H1 (cell line): ENCODE measurements around the gene SERPINB11. TPM values are rescaled to one million over a fixed set of nuclear protein-coding genes. Genes with fewer than 3 reads are reported as not detected.

ENCODE experiments used
- CTCF ChIA-PET: fragments of 300-600 bp; sonication (Branson Sonifier 250); formaldehyde crosslinking; loops from one replicate; lab custom pipeline; 2021; ENCODE audit not compliant: partially characterized antibody; lab: Charles Lee
- POLR2A ChIA-PET: fragments of 300-600 bp; sonication (Branson Sonifier 250); formaldehyde crosslinking; loops from one replicate; lab custom pipeline; 2021; ENCODE audit warnings: inconsistent platforms; ENCODE audit not compliant: partially characterized antibody; lab: Charles Lee
- DNase-seq, 2 experiments: peaks; one replicate each; pipeline versions ENCODE4 v3.0.0 to v3.0.0-alpha.2; 2010 to 2022; ENCODE audit warnings: low spot score in 2 of 2, low read depth in 1 of 2, mixed read lengths in 1 of 2
- FAIRE-seq: peaks from 2 replicates; lab custom pipeline; 2011; peaks lifted over from hg19 to GRCh38; lab: Jason Lieb, UNC
- H2AFZ ChIP-seq: 2 replicates; pipeline ENCODE4 v1.8.1; 2012; ENCODE audit warnings: low read length, inconsistent platforms
- H2AK5ac ChIP-seq: 2 replicates; pipeline ENCODE4 v1.6.1; 2013; ENCODE audit warnings: low read depth, low read length
- H2BK120ac ChIP-seq: replicated peaks from 2 replicates; pipeline ENCODE3; 2013; ENCODE audit warnings: low read depth, low read length, inconsistent platforms
- H2BK12ac ChIP-seq: 2 replicates; pipeline ENCODE4 v1.6.1; 2013; ENCODE audit warnings: low read depth, low read length
- H2BK15ac ChIP-seq: 2 replicates; pipeline ENCODE4 v1.6.1; 2013; ENCODE audit warnings: low read length
- H2BK20ac ChIP-seq: 2 replicates; pipeline ENCODE4 v1.6.1; 2013; ENCODE audit warnings: low read length
- H2BK5ac ChIP-seq: 2 replicates; pipeline ENCODE4 v1.6.1; 2013; ENCODE audit warnings: low read depth, low read length
- H3K14ac ChIP-seq: 2 replicates; pipeline ENCODE4 v1.6.1; 2013; ENCODE audit warnings: inconsistent platforms; ENCODE audit not compliant: insufficient read length
- H3K18ac ChIP-seq: 2 replicates; pipeline ENCODE4 v1.6.1; 2013; ENCODE audit warnings: low read length; ENCODE audit errors: extremely low read depth
- H3K23ac ChIP-seq: 2 replicates; pipeline ENCODE4 v1.6.1; 2013; ENCODE audit warnings: inconsistent platforms; ENCODE audit not compliant: insufficient read length
- H3K23me2 ChIP-seq: 2 replicates; pipeline ENCODE4 v1.6.1; 2013; ENCODE audit warnings: low read depth, low read length
- H3K27ac ChIP-seq: 2 replicates; pipeline ENCODE4 v1.6.1; 2011; ENCODE audit warnings: low read depth, low read length, inconsistent platforms
- H3K27me3 ChIP-seq, 4 experiments: replicated peaks in 1 of 4; 1 replicate in 1 of 4; 2 replicates in 3 of 4; pipeline versions ENCODE4 v1.6.1 to v1.8.1; 2011 to 2013; ENCODE audit warnings: low read length in 3 of 4, mild to moderate bottlenecking in 3 of 4, inconsistent platforms in 2 of 4, mixed read lengths in 2 of 4, moderate library complexity in 1 of 4; ENCODE audit not compliant: control insufficient read depth in 3 of 4, insufficient read depth in 3 of 4; ENCODE audit errors: extremely low read depth in 1 of 4
- H3K36me3 ChIP-seq, 4 experiments: 2 replicates each; pipeline versions ENCODE4 v1.6.1 to v1.8.1; 2011 to 2013; ENCODE audit warnings: mild to moderate bottlenecking in 4 of 4, low read length in 3 of 4, moderate library complexity in 2 of 4, control low read depth in 1 of 4, inconsistent platforms in 1 of 4; ENCODE audit not compliant: insufficient read depth in 4 of 4, control insufficient read depth in 2 of 4
- H3K4ac ChIP-seq: replicated peaks from 2 replicates; pipeline ENCODE3; 2013; ENCODE audit warnings: low read length, low read depth, mixed read lengths, inconsistent platforms; ENCODE audit not compliant: insufficient read length
- H3K4me1 ChIP-seq, 4 experiments: replicated peaks in 1 of 4; 1 replicate in 1 of 4; 2 replicates in 3 of 4; pipeline versions ENCODE4 v1.6.1 to v1.8.1; 2011 to 2013; ENCODE audit warnings: low read length in 3 of 4, inconsistent platforms in 2 of 4, mixed read lengths in 1 of 4; ENCODE audit not compliant: insufficient read depth in 4 of 4, control insufficient read depth in 3 of 4
- H3K4me2 ChIP-seq, 2 experiments: 2 replicates each; pipeline versions ENCODE4 v1.6.1 to v1.8.1; 2011 to 2013; ENCODE audit warnings: low read depth in 2 of 2, low read length in 2 of 2, control low read depth in 1 of 2, inconsistent platforms in 1 of 2, mild to moderate bottlenecking in 1 of 2; ENCODE audit not compliant: insufficient read depth in 1 of 2
- H3K4me3 ChIP-seq, 4 experiments: fragments of 200-600, 300-600 bp in 1 of 4; sonication (generic), shearing (Covaris generic), sonication (Bioruptor Twin) in 1 of 4; 2 replicates each; pipeline versions ENCODE4 v1.5.1 to v1.8.1; 2011 to 2016; ENCODE audit warnings: low read length in 4 of 4, low read depth in 3 of 4, control low read depth in 2 of 4, inconsistent platforms in 2 of 4, mild to moderate bottlenecking in 2 of 4, mixed read lengths in 1 of 4, moderate library complexity in 1 of 4; ENCODE audit not compliant: insufficient read depth in 2 of 4; ENCODE audit errors: extremely low read depth in 1 of 4
- H3K56ac ChIP-seq: replicated peaks from 2 replicates; pipeline ENCODE3; 2013; ENCODE audit warnings: low read depth, mild to moderate bottlenecking, mixed read lengths, low read length, inconsistent platforms; ENCODE audit not compliant: insufficient read length
- H3K79me1 ChIP-seq: 2 replicates; pipeline ENCODE4 v1.6.1; 2013; ENCODE audit warnings: low read depth, low read length, control low read depth
- H3K79me2 ChIP-seq, 2 experiments: 2 replicates each; pipeline versions ENCODE4 v1.6.1 to v1.8.1; 2012 to 2013; ENCODE audit warnings: low read length in 2 of 2, mild to moderate bottlenecking in 2 of 2, inconsistent platforms in 1 of 2; ENCODE audit not compliant: insufficient read depth in 2 of 2, control insufficient read depth in 1 of 2
- H3K9ac ChIP-seq, 4 experiments: replicated peaks in 1 of 4; 1 replicate in 1 of 4; 2 replicates in 3 of 4; pipeline versions ENCODE4 v1.6.1 to v1.8.1; 2011 to 2013; ENCODE audit warnings: low read depth in 3 of 4, low read length in 3 of 4, control low read depth in 2 of 4, mild to moderate bottlenecking in 2 of 4, moderate library complexity in 2 of 4, inconsistent platforms in 1 of 4; ENCODE audit errors: extremely low read depth in 1 of 4
- H3K9me3 ChIP-seq, 2 experiments: 2 replicates each; pipeline versions ENCODE4 v1.6.1 to v1.8.1; 2012 to 2013; ENCODE audit warnings: mild to moderate bottlenecking in 2 of 2, moderate library complexity in 2 of 2, control low read depth in 1 of 2, inconsistent platforms in 1 of 2, low read depth in 1 of 2, low read length in 1 of 2, mixed read lengths in 1 of 2; ENCODE audit not compliant: insufficient read depth in 2 of 2
- H4K20me1 ChIP-seq, 2 experiments: replicated peaks in 1 of 2; 2 replicates each; pipeline versions ENCODE3 to v1.8.1; 2011 to 2013; ENCODE audit warnings: inconsistent platforms in 2 of 2, low read length in 2 of 2, mild to moderate bottlenecking in 1 of 2; ENCODE audit not compliant: insufficient read depth in 2 of 2, control insufficient read depth in 1 of 2
- H4K5ac ChIP-seq: 2 replicates; pipeline ENCODE4 v1.6.1; 2013; ENCODE audit warnings: low read length, low read depth, mixed read lengths, inconsistent platforms; ENCODE audit not compliant: insufficient read length
- H4K8ac ChIP-seq: 2 replicates; pipeline ENCODE4 v1.8.0; 2013; ENCODE audit warnings: mild to moderate bottlenecking, moderate library complexity, low read length, inconsistent platforms; ENCODE audit not compliant: insufficient read depth; ENCODE audit errors: extremely low read depth
- H4K91ac ChIP-seq: replicated peaks from 2 replicates; pipeline ENCODE3; 2013; ENCODE audit warnings: low read length, mixed read lengths, inconsistent platforms; ENCODE audit not compliant: insufficient read length
- BCL11A ChIP-seq, 2 experiments: IDR thresholded peaks; one replicate each; pipeline ENCODE4 v1.6.1; 2011; ENCODE audit warnings: low read depth in 2 of 2, low read length in 2 of 2, mild to moderate bottlenecking in 2 of 2
- CREB1 ChIP-seq: IDR thresholded peaks from 2 replicates; pipeline ENCODE4 v1.6.1; 2012; ENCODE audit warnings: inconsistent platforms
- GTF2F1 ChIP-seq: IDR thresholded peaks from 2 replicates; pipeline ENCODE4 v1.6.1; 2012; ENCODE audit warnings: low read depth, low read length, improper control_type of control experiment, borderline replicate concordance
- KDM4A ChIP-seq: IDR thresholded peaks from one replicate; pipeline ENCODE4 v1.7.1; 2012; ENCODE audit warnings: low read depth, mild to moderate bottlenecking, moderate library complexity, low read length, inconsistent platforms; ENCODE audit not compliant: severe bottlenecking
- SIRT6 ChIP-seq: IDR thresholded peaks from one replicate; pipeline ENCODE4 v1.7.1; 2012; ENCODE audit warnings: low read length, inconsistent platforms
- SRF ChIP-seq: IDR thresholded peaks from 2 replicates; pipeline ENCODE4 v1.6.1; 2011; ENCODE audit warnings: mild to moderate bottlenecking, low read depth, low read length, moderate library complexity
- TEAD4 ChIP-seq: IDR thresholded peaks from 2 replicates; pipeline ENCODE4 v1.6.1; 2012; ENCODE audit warnings: low read depth, low read length, inconsistent platforms, mixed read lengths
- WGBS, 2 experiments: shearing (Covaris generic) in 1 of 2; methylation state at CpG; one replicate each; pipeline versions ENCODE4 v1.1.6 to v1.1.7; 2013 to 2015; ENCODE audit warnings: low lambda C conversion rate in 2 of 2, mixed read lengths in 2 of 2, inconsistent platforms in 1 of 2, low coverage in 1 of 2, missing lambda C conversion rate in 1 of 2; ENCODE audit not compliant: insufficient replicate concordance in 2 of 2, insufficient coverage in 1 of 2, insufficient read length in 1 of 2; ENCODE audit errors: extremely low coverage in 1 of 2, missing lambda C conversion rate in 1 of 2; 5-methylcytosine and 5-hydroxymethylcytosine counted together
- polyA plus RNA-seq, 7 experiments: library from polyadenylated mRNA; depleted of rRNA in 3 of 7; stranded (reverse) in 5 of 7; unstranded in 2 of 7; fragments of >200 nt in 5 of 7; fragments of 200-250 nt in 2 of 7; gene quantifications; 1 replicate in 5 of 7; 2 replicates in 1 of 7; 4 replicates in 1 of 7; pipeline versions ENCODE4 v1.2.1 to v1.2.3, GENCODE V29; 2011 to 2013; ENCODE audit warnings: missing spikeins in 2 of 7, mixed read lengths in 2 of 7
- total RNA-seq: library from RNA; stranded (reverse); fragmentation: NEBNext Ultra II Directional; extraction: Animal tissue kit (Norgen Biotek cat#: 25700); gene quantifications from 2 replicates; pipeline ENCODE4 v1.2.1, GENCODE V29; 2021
- TF ChIP-seq, protein P1 (sequence below): IDR thresholded peaks from 2 replicates; pipeline ENCODE4 v1.6.1; 2012; ENCODE audit warnings: low read length, inconsistent platforms

SERPINB11 gene
- total and polyA plus RNA-seq, 2 of the 8 experiments (the other 6 are each of a cell fraction or from before 2014, with no cell fraction given) = not detected

DNA sequence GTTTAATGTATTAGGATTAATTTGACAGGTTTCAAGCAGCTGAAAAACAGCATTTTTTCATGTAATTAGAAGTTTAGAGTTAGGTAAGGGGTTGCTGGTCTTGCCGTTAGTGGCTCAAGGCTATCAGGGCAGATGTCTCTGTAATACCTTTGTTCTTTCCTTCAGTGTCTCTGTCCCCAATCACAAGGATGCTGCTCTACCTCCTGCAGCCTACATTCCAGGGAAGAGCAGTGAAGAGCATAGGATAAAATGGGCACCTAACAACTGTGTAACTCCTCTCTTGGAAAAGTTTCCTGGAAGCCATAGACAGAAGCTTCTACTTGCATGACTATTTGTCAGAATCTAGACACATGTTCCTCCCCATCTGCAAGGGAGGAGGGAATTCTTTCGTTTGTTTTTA lies 63.1 kb downstream of the SERPINB11 start:
- FAIRE-seq = no peak

More for the DNA sequence above, 63.1 kb downstream of the SERPINB11 start:
- no peaks in the 10 kb centered on the region for H3K79me2 ChIP-seq
- no peak overlapping the region for H2BK120ac ChIP-seq
- H3K27ac ChIP-seq = no peak overlapping the region
- no peak overlapping the region for H2AK5ac ChIP-seq
- no peak overlapping the region for H2BK12ac ChIP-seq
- TF ChIP-seq CREB1 (no peak), TEAD4 (peak; percentile 61), SRF (no peak), BCL11A (IDR thresholded peaks at IDR 0.05; ENCODE audit: low read depth in 2 of 2, low read length in 2 of 2) (no peak), SIRT6 (no peak), KDM4A (no peak), GTF2F1 (no peak)
- TF ChIP-seq, protein P1, sequence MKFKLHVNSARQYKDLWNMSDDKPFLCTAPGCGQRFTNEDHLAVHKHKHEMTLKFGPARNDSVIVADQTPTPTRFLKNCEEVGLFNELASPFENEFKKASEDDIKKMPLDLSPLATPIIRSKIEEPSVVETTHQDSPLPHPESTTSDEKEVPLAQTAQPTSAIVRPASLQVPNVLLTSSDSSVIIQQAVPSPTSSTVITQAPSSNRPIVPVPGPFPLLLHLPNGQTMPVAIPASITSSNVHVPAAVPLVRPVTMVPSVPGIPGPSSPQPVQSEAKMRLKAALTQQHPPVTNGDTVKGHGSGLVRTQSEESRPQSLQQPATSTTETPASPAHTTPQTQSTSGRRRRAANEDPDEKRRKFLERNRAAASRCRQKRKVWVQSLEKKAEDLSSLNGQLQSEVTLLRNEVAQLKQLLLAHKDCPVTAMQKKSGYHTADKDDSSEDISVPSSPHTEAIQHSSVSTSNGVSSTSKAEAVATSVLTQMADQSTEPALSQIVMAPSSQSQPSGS = no peak
- H3K4ac ChIP-seq = no peak overlapping the region
- no peak overlapping the region for H3K18ac ChIP-seq
- no peak overlapping the region for H3K14ac ChIP-seq
- H3K23me2 ChIP-seq = no peaks in the 10 kb centered on the region
- no peak overlapping the region for H3K23ac ChIP-seq
- no peak overlapping the region for H2BK20ac ChIP-seq
- H4K5ac ChIP-seq = no peak overlapping the region
- no peak for DNase-seq
- H3K4me1 ChIP-seq = no peaks in the 10 kb centered on the region
- no peak overlapping the region for H4K8ac ChIP-seq
- H3K9ac ChIP-seq = no peak overlapping the region
- H2AFZ ChIP-seq = no peak overlapping the region; the same call in 1 of the 2 replicates
- H4K91ac ChIP-seq = no peak overlapping the region
- no peaks in the 10 kb centered on the region for H3K36me3 ChIP-seq
- 87% methylated on average over 2 of the region's 2 CpGs; no CpG with 5 or more reads in 1 of the 2 experiments for WGBS, 2 experiments
- peaks cover 0 to 7% of the 10 kb centered on the region in 2 experiments; a peak in 1 of 4 replicates for H3K9me3 ChIP-seq
- H3K56ac ChIP-seq = no peak overlapping the region
- H3K79me1 ChIP-seq = no peaks in the 10 kb centered on the region
- H2BK5ac ChIP-seq = no peak overlapping the region
- no peak overlapping the region for H3K4me2 ChIP-seq
- H3K27me3 ChIP-seq = no peaks in the 10 kb centered on the region
- POLR2A ChIA-PET = no interaction called here
- CTCF ChIA-PET = interaction anchor here (0.6 to 0.7 kb wide), 2 partner anchors 36 to 58 kb away, joined by 3 to 4 read pairs; no protein-coding TSS in a partner anchor
- H2BK15ac ChIP-seq = no peak overlapping the region
- no peaks in the 10 kb centered on the region for H4K20me1 ChIP-seq
- H3K4me3 ChIP-seq = no peak overlapping the region
